NCI-H774 (cell line): ENCODE results near the gene KRTAP12-2.

ENCODE experiments used
- DNase-seq: peaks from one replicate; lab custom pipeline; 2025; lab: John Stamatoyannopoulos, UW

Gene KRTAP12-2

GRCh38 chr21:44626673-44627143, 40.0 kb downstream of the KRTAP12-2 start, which contains the start of gene KRTAP10-9:
Gene KRTAP10-9, plus strand, starts transcription at chr21:44627093. Its CDS starts 79 bp downstream, at chr21:44627172.
- no peak for DNase-seq

- no peak for DNase-seq
Observed at GRCh38 chr21:44626262-44626661, 40.5 kb downstream of the KRTAP12-2 start.

GRCh38 chr21:44625756-44626155, 41.0 kb downstream of the KRTAP12-2 start:
- DNase-seq, result no peak

DNA sequence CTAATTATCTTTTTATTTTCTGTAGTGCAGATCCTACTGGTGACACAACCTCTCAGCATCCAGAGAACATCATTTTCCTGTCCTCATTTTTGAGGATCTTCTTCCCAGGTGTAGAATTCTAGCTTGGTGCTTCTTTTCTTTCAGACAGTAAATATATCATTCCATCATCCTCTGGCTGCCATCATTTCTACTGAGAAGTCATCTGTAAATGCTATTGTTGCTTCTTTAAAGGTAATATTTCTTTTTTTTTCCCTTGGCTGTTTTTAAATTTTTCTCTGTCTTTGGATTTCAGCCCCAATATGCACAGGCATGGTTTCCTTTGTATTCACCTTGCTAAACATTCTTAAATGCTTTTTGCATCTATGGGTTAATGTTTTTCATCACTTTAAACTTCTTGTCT, 43.2 kb downstream of the KRTAP12-2 start:
- DNase-seq, result no peak

- DNase-seq, result no peak
Observed at GRCh38 chr21:44619886-44620285, 46.8 kb downstream of the KRTAP12-2 start.

- DNase-seq, result no peak
Observed at GRCh38 chr21:44618909-44619308, 47.8 kb downstream of the KRTAP12-2 start.

DNA sequence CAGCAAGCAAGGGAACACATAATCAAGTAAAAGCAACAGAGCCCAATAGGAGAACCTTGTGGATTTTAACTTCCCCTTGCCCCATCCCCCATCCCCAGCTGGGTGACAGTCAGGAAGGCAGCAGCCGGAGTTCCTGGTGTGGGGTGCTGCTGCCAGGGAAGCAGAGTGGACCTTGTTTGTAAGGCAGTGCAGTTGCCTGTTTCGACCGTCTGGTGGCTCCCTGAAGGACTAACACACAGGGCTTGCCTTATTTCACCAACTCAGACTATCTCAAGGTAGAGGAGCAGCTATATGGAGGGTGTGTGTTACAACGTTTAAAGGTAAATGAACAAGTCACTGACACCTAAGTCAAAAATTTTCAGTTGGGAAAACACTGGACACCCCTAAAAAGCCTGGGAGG, 48.2 kb downstream of the KRTAP12-2 start:
- no peak for DNase-seq

- no peak for DNase-seq
Observed at GRCh38 chr21:44617071-44617501, 49.6 kb downstream of the KRTAP12-2 start.

DNA sequence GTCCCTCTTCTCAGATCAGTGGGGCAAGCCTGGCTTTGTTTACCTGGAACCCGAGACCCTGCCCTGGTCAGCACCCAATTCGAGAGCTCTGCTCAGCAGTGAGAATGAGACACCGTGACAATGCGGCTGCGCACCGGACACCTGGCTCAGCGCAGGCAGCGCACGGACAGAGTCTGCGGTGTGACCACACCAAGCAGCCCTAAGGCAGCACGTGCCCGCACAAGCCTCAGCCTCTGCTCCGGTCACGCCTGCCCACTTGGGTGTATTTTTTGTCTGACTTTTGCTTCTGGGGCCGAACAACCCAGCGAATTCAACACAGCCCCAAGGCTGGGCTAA, 50.2 kb downstream of the KRTAP12-2 start:
- DNase-seq, result no peak
